Cardiac septum (tissue), 1 donor: Measurements from ENCODE around the gene CACNA1F. TPM values are rescaled to one million over a fixed set of nuclear protein-coding genes. Genes with fewer than 3 reads are reported as not detected.

Experiments used
- DNase-seq: peaks from one replicate; pipeline ENCODE4 v3.0.0-alpha.2; 2020; ENCODE audit warnings: low spot score
- intact Hi-C: fragments of 100-400 bp; cut with DNase I; formaldehyde crosslinking; loops from one replicate; pipeline ENCODE4 v1.14.0; 2022
- total RNA-seq: library from RNA; stranded (reverse); fragmentation: NEBNext Ultra II Directional; extraction: Animal tissue kit (Norgen Biotek cat#: 25700); gene quantifications from one replicate; pipeline ENCODE4 v1.2.1, GENCODE V29; 2021
- donor health status: DM: no; HTN: no; CAD: no.

CACNA1F gene
- total RNA-seq, 1 donor from 2014 or later: 0.08 TPM

- intact Hi-C loops: no loop called here
- no peak for DNase-seq
These were observed 27.7 kb downstream of the CACNA1F start for GRCh38 chrX:49205443-49205842.

DNA sequence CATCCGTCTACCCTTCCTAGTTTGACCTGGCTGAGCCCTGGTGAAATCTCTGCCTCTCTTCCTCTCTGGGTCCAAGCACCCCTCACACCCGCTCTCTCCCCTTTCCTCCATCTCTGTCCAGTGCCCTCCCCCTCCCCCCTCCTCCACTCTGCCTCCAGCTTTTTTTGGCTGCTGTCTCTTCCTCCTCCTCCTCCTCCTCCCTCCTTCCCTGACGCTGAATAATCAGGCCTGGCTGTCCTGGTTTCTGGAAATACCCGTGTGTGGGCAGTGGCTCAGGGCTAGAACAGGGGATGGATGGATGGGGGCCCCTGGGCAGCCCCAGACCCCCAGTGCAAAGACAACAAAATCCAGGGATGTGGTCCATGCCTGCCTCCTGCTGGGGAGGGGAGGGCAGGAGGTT, 28.4 kb downstream of the CACNA1F start:
- no peak for DNase-seq
- intact Hi-C loops: loop anchor here (5.0 kb wide), 1 partner anchor 63 kb away; the partner anchor contains the start of gene PPP1R3F

GRCh38 chrX:49204017-49204416, 29.1 kb downstream of the CACNA1F start:
- intact Hi-C loops: loop anchor here (5.0 kb wide), 1 partner anchor 63 kb away; the partner anchor contains the start of gene PPP1R3F
- no peak for DNase-seq

- intact Hi-C loops: loop anchor here (5.0 kb wide), 1 partner anchor 64 kb away; the partner anchor contains the start of gene PPP1R3F
- no peak for DNase-seq
These were observed 29.6 kb downstream of the CACNA1F start for GRCh38 chrX:49203536-49203935.

GRCh38 chrX:49202022-49202421, 31.1 kb downstream of the CACNA1F start:
- DNase-seq: no peak
- intact Hi-C loops: loop anchor here (5.0 kb wide), 1 partner anchor 65 kb away; the partner anchor contains the start of gene PPP1R3F

DNA sequence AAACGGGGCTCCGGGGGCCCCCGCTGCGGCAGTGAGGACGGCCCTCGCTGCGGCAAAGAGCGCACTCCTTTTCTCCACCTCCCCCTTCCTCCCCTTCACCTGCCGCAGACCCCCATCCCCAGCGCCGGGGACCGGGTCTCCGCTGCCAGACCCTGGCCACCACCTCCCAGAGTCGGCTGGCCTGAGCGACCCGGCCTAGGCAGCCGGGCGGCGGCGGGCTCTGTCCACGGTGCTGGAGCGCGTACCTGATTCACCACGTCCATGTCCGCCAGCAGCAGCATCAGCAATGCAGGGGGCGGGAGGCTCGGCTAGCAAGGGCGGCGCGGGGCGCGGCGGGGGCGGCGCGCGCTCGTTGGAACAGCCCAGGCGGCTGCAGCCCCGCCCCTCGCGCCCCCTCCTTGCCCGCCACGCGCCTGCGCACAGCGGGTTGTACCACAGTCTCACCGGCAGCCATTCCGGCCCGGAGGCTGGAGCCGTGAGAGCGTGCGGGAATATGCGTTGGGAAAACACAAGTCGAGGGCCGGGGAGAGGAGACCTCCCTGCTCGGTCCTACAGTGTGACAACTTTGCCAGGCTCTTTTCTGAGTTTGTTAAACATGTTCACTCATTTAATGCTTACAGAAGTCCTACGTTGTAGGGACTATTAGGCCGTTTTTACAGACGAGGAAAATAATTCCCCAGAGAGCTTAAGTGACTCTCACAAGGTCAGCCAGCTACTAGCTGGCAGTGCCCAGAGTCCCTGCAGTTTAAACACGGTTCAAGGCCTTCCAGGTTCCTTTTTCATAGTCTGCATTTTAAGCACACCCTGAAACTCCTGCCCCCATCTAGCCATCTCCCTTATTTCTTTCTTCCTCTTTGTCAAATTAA, 33.0 kb downstream of the CACNA1F start, which contains the start of gene SYP:
SYP (minus strand) TSS at position 288 of the 866 bp plus-strand sequence; CDS start at position 281, 7 bp downstream.
- peak; percentile 92 for DNase-seq
- intact Hi-C loops: loop anchor here (5.0 kb wide), 1 partner anchor 67 kb away; the partner anchor contains the start of gene PPP1R3F

- intact Hi-C loops: no loop called here
- DNase-seq: no peak
These were observed 33.9 kb downstream of the CACNA1F start for GRCh38 chrX:49199315-49199595.

DNA sequence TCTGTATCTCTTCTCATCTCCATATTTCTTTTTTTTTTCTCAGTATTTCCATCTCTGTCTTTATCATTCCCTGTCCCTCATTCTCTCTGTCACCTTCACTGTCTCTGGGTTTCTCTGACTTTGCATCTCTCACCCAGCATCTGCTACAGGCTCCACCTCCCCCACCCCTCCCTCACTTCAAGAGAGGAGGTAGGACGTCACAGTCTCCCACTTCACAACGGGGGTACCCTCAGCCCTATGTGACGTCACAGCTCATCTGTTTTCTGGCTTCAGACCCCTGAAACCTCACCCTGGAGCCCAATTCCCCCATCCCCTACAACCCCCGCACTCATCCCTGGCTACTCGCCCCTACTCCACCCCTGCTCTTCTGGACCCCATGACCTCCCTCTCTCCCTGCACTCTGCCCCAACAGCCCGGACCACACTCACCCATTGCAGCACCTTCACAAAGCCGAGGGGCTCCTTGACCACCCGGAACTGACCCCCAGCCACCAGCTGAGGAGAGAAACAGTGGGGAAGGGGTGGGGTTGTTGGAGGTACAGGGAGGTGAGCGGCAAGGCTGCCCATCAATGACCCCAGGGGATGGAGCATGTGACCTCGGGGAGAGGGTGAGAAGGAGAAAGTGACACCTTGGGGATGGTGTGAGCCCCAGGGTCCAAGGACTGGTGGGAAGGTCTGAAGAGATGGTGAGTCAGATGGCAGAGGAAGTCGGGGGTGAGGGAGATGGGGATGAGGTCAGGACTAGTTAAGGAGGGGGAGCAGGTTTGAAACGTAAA, 34.4 kb downstream of the CACNA1F start:
- DNase-seq: no peak
- intact Hi-C loops: no loop called here

GRCh38 chrX:49197543-49198087, 35.5 kb downstream of the CACNA1F start:
- intact Hi-C loops: no loop called here
- no peak for DNase-seq

DNA sequence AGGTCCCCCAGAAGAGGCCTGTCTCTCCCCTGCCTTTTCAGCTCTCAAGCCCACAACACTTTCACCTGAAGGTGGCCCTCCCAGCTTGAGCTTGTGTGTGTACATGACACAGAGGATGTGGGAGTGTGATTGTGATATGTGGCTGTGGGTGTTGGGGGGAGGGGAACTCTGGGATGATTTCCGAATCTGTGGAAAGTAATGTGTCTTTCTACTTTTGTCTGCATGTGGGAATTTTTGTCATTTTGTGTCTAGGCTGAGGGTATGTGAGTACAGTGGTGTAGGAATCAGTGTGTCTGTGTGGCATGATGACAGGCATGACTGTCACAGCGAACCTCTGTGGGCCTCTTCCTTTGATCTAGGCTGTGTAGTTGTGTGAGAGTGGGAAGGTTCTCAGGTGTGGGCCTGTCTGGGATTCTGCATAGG, 39.6 kb downstream of the CACNA1F start:
- intact Hi-C loops: no loop called here
- no peak for DNase-seq

DNA sequence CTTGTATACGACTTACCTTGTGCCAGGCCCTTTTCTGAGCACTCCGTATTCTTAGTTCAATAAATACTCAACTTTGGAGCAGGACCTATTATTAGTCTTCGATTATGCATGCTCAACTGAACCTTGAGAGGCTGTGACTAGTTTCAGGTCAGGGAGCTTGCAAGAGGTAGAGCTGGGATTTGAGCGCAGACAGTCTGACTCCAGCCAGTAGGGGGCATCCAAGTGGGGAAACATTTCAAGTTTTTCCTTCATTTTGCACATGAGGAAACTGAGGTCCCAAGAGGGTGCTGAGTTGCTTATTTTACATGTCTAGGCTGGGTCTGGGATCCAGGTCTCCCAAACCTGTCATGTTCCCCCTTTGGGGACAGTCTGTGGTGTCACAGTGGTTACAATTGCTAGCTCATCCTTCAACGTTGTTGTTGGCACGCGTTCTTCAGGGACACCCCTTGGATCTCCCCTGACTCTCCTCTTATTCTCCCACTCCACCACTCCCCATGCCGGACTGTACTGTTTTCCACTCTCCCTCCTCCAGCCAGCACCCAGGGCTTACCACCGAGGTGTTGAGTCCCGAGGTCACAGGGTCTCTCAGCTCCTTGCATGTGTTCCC, 40.3 kb downstream of the CACNA1F start:
- no peak for DNase-seq
- intact Hi-C loops: no loop called here

DNA sequence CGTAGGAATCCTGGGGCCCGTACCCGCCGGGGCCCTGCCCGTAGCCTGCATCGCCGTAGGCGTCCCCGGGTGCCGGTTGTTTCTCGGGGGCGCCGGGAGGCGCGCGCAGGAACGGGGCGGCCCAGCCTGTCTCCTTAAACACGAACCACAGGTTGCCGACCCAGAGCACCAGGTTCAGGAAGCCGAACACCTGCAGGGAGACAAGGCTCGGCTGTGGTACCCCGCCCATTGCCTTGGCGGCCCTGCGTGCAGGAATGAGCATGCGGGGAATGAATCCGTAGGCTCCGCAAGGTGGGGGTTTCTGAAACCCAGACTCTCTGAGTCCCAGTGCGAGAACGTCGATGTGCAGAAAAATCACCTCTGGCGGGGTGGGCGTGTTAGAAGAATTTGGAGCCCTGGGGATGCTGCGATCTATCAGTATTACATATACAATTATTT, 41.5 kb downstream of the CACNA1F start:
- DNase-seq: no peak
- intact Hi-C loops: no loop called here

DNA sequence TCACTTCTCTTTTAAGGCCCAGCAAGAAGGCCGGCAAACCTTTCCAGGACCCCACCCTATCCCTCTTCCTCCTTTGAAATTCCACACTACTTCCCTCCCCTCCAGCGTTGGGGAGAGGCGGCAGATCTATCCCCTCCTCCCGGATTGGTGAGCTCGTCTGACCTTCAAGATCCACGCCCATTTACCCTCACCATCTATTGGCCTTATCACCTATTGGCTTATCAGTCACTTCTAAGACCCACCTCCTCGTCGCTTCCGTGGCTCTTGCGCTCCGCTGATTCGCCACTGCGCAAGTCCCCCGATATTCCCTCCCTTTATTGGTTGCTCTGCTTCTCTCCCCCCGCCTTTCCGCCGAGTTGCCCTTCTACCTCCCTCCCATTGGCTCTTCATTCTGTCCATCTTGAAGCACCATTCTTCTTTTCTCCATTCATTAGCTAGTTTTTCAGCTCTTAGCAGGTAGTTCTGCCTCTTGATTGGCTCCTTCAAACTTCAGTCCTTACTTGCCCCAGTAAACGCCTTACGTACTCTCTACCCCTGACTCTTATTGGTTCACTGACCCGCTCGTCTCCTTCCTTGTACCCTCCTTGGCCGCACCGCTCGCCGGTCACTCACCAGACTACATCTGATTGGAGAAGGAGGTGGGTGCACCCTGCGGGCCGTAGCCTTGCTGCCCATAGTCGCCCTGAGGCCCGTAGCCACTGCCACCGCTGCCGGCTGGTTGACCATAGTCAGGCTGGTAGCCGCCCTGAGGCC, 42.1 kb downstream of the CACNA1F start:
- DNase-seq: peak; percentile 93
- intact Hi-C loops: no loop called here

DNA sequence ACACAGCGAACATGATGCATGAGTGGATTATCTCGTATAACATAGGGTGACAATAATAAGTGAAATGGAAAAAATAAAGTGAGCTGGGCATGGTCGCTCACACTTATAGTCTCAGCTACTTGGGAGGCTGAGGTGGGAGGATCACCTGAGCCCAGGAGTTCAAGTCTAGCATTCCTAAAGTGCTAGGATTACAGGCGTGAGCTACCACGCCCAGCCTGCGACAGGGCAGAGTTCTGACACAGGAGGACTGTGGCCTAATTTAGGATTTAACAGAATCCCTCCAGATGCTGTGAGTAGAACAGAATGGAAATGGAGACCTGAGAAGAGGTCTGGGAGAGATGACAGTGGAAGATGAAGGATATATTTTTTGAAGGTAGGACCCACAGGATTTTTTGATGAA, 43.5 kb downstream of the CACNA1F start:
- no peak for DNase-seq
- intact Hi-C loops: no loop called here

DNA sequence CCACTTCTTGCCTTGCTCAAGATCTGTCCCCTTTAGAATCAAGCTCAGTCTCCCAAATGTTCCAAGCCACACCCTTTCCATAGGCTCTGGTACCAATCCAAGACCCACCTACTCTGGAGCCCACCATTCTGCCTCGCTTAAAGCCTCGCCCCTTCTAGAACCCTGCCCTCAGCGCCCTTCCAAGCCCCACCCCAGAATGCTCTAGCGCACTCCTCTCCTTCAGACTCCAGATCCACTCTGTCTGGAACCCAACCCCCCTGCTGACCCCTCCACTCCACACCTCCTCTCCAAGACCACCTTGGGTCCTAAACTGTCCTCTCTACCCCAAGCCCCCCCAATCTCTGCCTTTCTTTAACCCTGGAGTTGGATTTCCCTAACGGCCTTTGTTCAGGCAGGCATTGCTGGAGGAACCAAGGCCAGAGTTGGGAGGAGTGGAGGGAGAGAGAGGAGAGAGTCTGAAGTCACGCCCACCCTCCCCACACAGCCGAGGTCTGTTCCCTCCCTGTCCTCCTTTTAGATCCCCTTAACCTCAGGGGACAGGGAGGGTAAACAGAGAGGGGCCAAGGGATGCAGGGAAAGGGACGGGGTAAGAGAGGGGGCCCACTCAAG, 44.6 kb downstream of the CACNA1F start:
- no peak for DNase-seq

DNA sequence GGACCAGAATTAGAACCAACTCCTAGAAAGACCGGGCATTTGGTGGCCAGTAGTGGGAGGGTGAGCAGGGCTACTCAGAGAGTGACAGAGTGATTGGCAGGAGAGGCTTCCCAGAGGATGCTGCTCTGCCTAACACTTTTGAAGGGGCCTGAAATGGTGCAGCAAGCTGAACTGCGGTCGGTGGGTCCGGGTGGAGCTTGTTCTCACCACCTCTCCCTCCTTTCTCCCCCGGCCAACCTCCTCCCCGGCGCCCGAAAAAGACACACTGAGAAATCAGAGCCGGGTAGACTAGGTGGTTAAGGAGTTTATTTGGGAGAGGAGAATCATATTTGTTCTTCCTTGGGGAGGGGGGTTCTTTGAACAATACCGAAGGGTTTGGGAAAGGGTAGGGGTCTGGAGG, 45.6 kb downstream of the CACNA1F start:
- intact Hi-C loops: no loop called here
- DNase-seq: no peak

More for the DNA sequence above, 44.6 kb downstream of the CACNA1F start:
- intact Hi-C loops: no loop called here

DNA sequence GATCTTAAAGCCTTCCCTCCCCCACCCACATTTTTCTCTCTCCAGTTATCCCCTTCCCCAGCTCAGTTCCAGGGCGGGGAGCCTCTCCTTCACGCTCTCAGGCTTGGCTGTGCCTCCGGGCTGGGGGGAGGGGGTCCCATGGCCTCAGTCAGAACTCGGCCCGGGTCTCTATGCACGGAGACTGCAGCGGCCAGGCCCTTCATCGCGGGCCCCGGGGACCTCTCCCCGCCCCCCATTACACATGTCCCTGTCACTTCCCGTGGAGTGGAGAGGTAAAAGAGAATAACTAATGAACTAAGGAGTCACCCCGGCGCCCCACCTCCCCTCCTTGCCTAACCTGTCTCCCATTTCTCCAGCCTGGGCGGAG, 46.1 kb downstream of the CACNA1F start:
- intact Hi-C loops: no loop called here
- DNase-seq: no peak

DNA sequence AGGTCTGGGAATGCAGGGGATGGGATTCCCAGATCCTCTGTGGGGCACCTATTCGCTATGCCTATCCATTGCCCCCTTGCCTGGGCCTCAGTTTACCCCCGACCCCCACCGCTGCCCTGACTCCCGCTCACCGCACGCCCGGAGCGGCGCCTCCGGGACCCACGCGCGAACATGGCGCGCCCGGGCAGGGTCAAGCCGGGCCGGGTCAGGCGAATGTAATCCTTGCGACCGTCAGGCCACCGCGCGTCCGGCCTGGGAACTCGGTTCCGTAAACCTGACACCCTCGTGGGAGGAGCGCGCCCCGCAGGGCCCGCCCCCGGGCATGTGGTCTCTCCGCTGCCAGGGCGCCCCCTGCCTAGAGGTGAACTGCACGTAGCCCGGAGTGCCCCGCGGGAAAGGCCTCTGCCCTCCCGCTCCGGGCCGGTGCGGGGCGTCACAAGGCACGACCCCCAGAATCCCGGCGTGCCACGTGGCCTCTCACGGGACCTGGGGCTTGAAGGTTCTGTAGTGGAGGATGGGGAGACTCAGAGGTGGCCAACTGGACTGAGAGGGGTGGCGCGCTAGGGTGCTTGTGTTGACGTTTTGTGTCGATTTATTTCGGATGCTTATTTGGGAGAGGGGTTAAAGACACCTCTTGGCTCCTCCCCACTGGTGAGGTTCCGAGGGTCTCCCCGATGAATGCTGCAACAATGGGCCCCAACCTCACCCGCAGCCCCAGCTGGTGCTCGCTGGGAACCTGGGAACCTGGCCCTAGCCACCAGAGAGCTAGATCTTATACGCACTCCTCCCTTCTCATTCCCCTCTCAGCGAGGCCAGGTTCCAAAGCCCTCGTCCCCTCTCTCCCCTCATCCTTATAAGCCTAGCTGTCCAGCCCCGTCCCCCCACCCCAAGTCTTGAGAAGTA, 46.8 kb downstream of the CACNA1F start, which contains the start of gene PRICKLE3:
PRICKLE3 (minus strand) TSS at position 249 of the 903 bp plus-strand sequence; CDS start at position 173, 76 bp downstream.
- DNase-seq: peak; percentile 90
- intact Hi-C loops: no loop called here
